ENCODE measurements around the gene WWOX. TPM values are rescaled to one million over a fixed set of nuclear protein-coding genes. Genes with fewer than 3 reads are reported as not detected.

The WWOX gene
- total RNA-seq, 1 donor from 2014 or later, result 19.2 TPM

- ATAC-seq, result no peak
- Histone ChIP-seq H3K9me3 (no peaks in the 10 kb centered on the region), H3K4me3 (no peak overlapping the region), H3K27ac (no peak overlapping the region), H3K27me3 (ENCODE audit: low read depth) (no peaks in the 10 kb centered on the region), H3K4me1 (no peaks in the 10 kb centered on the region), H3K36me3 (no peaks in the 10 kb centered on the region)
- no peak for DNase-seq
- TF ChIP-seq CTCF (IDR thresholded peaks at IDR 0.05), result no peak
- intact Hi-C loops (cut with DNase I), result no loop called here
Measured at GRCh38 chr16:78906135-78906534, 806.7 kb downstream of the WWOX start.

DNA sequence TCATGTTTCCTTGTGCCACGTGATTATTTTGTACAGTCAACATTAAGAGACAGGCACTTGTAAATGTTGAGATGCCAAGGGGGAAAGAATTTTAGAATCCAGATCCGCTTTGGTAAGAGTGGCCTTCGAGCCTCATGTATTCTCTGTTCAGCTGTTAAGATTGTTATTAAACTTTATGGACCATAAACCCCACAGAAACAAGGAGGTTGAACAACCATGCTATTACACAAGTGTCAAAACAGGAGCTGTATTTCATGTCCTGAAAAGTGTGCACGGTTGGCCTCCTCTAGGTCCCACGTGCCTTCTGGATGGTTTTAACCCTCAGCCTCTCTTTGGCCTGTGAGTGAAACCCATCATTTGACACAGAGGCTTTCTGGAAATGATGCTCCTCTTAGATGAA is 809.8 kb downstream of the WWOX start:
- no peak for TF ChIP-seq CTCF (IDR thresholded peaks at IDR 0.05)
- intact Hi-C loops (cut with DNase I), result no loop called here
- Histone ChIP-seq H3K4me1 (no peaks in the 10 kb centered on the region), H3K9me3 (no peaks in the 10 kb centered on the region), H3K4me3 (no peak overlapping the region), H3K27me3 (ENCODE audit: low read depth) (no peaks in the 10 kb centered on the region), H3K27ac (no peak overlapping the region), H3K36me3 (no peaks in the 10 kb centered on the region)
- ATAC-seq (no peak), DNase-seq (no peak)

DNA sequence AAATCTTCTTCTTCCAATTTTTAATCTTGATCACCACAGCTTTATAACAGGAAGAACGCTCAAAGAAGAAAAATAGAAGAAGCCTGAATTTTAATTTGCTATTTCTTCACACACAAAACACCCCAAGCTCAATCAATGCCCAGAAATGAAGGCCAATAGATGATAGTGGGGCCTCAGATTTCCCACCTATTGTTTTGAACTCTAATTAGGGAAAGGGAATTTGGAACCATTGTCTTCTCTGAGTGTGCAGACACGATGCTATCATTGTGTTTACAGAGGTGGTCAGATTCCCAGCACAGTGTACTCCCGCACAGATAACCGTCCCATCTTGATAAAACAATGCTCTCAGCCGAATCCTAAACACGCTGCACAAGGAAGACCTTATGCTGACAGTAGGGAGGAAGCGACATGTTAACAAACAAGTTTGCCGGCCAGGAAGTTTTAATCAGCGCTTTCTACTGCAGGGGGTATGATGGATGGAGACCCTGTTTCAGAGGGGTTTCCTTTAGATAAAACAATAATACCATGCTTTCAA is 816.4 kb downstream of the WWOX start:
- intact Hi-C loops (cut with DNase I), result no loop called here
- TF ChIP-seq CTCF (IDR thresholded peaks at IDR 0.05), result no peak
- no peak for DNase-seq
- Histone ChIP-seq H3K9me3 (no peaks in the 10 kb centered on the region), H3K27me3 (ENCODE audit: low read depth) (no peaks in the 10 kb centered on the region), H3K4me3 (no peak overlapping the region), H3K27ac (no peak overlapping the region), H3K4me1 (no peaks in the 10 kb centered on the region), H3K36me3 (no peaks in the 10 kb centered on the region)
- no peak for ATAC-seq

GRCh38 chr16:78916928-78917545 is 817.6 kb downstream of the WWOX start:
- no peak for DNase-seq
- TF ChIP-seq CTCF (IDR thresholded peaks at IDR 0.05), result no peak
- Histone ChIP-seq H3K27me3 (ENCODE audit: low read depth) (no peaks in the 10 kb centered on the region), H3K36me3 (no peaks in the 10 kb centered on the region), H3K4me1 (no peaks in the 10 kb centered on the region), H3K4me3 (no peak overlapping the region), H3K9me3 (peaks cover 8% of the 10 kb centered on the region), H3K27ac (no peak overlapping the region)
- ATAC-seq, result no peak
- intact Hi-C loops (cut with DNase I), result no loop called here

GRCh38 chr16:78918805-78919305 is 819.4 kb downstream of the WWOX start:
- H3K36me3 ChIP-seq, result no peaks in the 10 kb centered on the region
- ATAC-seq (no peak), DNase-seq (no peak)
- no peak for TF ChIP-seq CTCF (IDR thresholded peaks at IDR 0.05)
- no peak overlapping the region for H3K4me3 ChIP-seq
- peaks cover 9% of the 10 kb centered on the region for H3K9me3 ChIP-seq
- intact Hi-C loops (cut with DNase I), result no loop called here
- H3K27ac ChIP-seq, result no peak overlapping the region
- H3K4me1 ChIP-seq, result no peaks in the 10 kb centered on the region
- no peaks in the 10 kb centered on the region for H3K27me3 ChIP-seq (ENCODE audit: low read depth)

Data from lower lobe of right lung (tissue), 2 donors.